ENCODE measurements around the gene MBD6. TPM values are rescaled to one million over a fixed set of nuclear protein-coding genes. Genes with fewer than 3 reads are reported as not detected.
A peak's percentile ranks its signal among the peaks of the same experiment; 100 is the strongest.
"Not testable (repeated sequence)": the region's sequence is repeated elsewhere in the genome, so short reads cannot be mapped to it uniquely, and the experiment has no call there.

MBD6 gene
- total RNA-seq, 4 donors from 2014 or later, result 14.9 to 138 (median 17.1) TPM

DNA sequence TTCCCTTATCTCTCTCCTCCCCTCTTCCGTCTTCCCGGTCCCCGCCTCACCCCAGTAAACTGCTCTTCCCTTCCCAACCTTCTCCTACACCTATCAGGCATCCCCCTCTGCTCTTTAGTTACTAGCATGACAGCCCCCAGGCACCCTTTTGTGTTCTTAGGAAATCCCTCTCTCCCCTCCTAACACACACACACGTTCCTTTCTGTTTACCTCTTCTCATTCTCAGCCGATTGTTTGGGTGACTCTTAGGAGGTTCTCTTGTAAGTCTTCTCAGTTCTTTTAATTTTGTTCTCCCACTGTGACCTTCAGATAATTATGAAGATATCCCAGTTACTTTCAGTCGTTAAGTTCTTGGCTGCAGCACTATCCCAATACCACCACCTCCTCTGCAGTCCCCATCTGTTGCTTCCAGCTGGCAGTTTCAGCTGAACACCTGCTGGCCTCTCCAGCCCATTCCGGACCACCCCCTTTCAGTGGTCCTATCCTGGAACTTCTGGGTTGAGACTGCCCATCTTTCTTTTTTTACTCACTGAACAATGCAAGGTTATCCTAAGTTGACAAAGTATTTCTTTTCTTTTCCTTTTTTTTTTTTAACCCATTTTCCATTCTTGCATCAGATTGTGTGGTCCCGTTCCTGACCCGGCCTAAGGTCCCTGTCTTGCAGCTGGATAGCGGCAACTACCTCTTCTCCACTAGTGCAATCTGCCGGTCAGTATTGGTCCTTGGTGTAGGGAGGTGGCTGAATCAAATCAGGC lies 34.0 kb upstream of the MBD6 start:
- no peaks in the 10 kb centered on the region for H3K27me3 ChIP-seq
- peaks cover 0 to 6% of the 10 kb centered on the region in 2 donors for H3K4me1 ChIP-seq
- TF ChIP-seq POLR2A (IDR thresholded peaks at IDR 0.05), result no peak
- TF ChIP-seq, protein P1, sequence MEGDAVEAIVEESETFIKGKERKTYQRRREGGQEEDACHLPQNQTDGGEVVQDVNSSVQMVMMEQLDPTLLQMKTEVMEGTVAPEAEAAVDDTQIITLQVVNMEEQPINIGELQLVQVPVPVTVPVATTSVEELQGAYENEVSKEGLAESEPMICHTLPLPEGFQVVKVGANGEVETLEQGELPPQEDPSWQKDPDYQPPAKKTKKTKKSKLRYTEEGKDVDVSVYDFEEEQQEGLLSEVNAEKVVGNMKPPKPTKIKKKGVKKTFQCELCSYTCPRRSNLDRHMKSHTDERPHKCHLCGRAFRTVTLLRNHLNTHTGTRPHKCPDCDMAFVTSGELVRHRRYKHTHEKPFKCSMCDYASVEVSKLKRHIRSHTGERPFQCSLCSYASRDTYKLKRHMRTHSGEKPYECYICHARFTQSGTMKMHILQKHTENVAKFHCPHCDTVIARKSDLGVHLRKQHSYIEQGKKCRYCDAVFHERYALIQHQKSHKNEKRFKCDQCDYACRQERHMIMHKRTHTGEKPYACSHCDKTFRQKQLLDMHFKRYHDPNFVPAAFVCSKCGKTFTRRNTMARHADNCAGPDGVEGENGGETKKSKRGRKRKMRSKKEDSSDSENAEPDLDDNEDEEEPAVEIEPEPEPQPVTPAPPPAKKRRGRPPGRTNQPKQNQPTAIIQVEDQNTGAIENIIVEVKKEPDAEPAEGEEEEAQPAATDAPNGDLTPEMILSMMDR (IDR thresholded peaks at IDR 0.05), result no peak
- peak overlapping the region; percentile 55 to 73 for H3K4me3 ChIP-seq
- H3K27ac ChIP-seq, result peak overlapping the region; percentile 61 to 74
- no peak for DNase-seq
- H3K9me3 ChIP-seq, result no peaks in the 10 kb centered on the region
- H3K36me3 ChIP-seq, result no peaks in the 10 kb centered on the region
- intact Hi-C loops (cut with DNase I; ENCODE audit: low total_unique reads), result no loop called here

DNA sequence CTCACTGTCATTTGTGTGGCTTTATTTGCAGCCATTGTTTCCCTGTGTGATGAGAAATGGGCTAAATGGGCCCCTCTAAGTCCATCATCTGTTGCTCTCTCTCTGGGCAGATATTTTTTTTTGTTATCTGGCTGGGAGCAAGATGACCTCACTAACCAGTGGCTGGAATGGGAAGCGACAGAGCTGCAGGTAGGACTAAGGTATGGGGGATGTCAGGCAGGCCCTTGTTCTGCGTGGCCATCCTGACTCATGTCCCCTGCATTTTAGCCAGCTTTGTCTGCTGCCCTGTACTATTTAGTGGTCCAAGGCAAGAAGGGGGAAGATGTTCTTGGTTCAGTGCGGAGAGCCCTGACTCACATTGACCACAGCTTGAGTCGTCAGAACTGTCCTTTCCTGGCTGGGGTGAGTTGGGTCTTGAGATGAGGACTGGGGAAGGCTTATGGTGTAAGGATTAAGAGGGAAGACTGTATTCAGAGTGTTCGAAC lies 33.4 kb upstream of the MBD6 start:
- Histone ChIP-seq H3K4me3 (peak overlapping the region in 1 of 2 donors; percentile 55), H3K27me3 (no peaks in the 10 kb centered on the region), H3K9me3 (no peaks in the 10 kb centered on the region), H3K36me3 (no peaks in the 10 kb centered on the region), H3K27ac (no peak overlapping the region), H3K4me1 (peaks cover 0 to 6% of the 10 kb centered on the region in 2 donors)
- no peak for DNase-seq
- intact Hi-C loops (cut with DNase I; ENCODE audit: low total_unique reads), result no loop called here
- TF ChIP-seq POLR2A (IDR thresholded peaks at IDR 0.05), result no peak
- TF ChIP-seq, protein P1 (IDR thresholded peaks at IDR 0.05), result no peak

DNA sequence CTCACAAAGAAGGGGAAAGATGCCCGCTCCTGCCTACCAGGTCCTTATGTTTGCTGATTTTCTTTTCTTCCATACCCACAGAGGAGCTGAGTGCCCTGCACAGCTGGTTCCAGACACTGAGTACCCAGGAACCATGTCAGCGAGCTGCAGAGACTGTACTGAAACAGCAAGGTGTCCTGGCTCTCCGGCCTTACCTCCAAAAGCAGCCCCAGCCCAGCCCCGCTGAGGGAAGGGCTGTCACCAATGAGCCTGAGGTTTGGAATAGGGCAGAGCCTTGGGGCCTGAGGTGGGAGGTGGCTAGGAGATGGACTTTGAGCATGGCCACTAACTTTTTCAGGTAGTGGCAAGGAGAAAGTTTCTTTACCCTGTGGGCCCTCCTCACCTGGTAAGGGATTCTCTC lies 32.5 kb upstream of the MBD6 start:
- Histone ChIP-seq H3K27me3 (no peaks in the 10 kb centered on the region), H3K36me3 (no peaks in the 10 kb centered on the region), H3K4me3 (no peak overlapping the region), H3K4me1 (peaks cover 0 to 6% of the 10 kb centered on the region in 2 donors), H3K27ac (no peak overlapping the region), H3K9me3 (no peaks in the 10 kb centered on the region)
- intact Hi-C loops (cut with DNase I; ENCODE audit: low total_unique reads), result no loop called here
- DNase-seq, result no peak
- TF ChIP-seq POLR2A (IDR thresholded peaks at IDR 0.05), result no peak
- TF ChIP-seq, protein P1 (IDR thresholded peaks at IDR 0.05), result no peak

DNA sequence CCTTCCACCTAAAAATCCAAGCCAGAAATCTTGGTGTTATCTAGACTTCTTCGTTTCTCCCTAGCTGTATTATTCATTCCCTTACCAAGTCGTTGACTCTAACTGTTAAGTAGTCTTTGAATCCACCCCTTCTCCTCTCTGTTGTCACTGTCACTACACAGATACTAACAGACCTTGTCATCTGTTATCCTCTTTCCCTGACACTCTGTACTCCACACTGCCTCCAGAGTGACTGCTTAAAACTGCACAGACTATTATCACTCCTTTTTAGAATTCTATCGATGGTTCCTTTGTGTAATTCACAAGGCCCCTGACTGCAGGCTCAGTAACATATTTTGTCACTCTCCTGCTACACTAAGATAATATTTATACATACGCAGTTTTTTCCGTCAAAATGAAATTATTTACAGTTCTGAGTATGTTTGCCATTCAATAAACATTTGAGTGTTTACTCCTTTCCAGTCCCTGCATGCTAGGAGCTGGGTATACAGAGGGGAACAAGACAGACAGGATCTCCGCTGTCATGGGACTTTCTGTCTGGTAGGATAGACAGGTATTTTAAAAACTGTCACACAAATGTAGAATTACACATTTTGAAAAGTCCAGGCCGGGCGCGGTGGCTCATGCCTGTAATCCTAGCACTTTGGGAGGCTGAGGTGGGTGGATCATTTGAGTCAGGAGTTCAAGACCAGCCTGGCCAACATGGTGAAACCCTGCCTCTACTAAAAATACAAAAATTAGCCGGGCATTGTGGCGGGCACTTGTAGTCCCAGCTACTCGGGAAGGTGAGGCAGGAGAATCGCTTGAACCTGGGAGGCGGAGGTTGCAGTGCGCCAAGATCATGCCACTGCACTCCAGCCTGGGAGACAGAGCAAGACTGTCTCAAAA lies 31.0 kb upstream of the MBD6 start:
- Histone ChIP-seq H3K27me3 (no peaks in the 10 kb centered on the region), H3K27ac (no peak overlapping the region), H3K4me3 (no peak overlapping the region), H3K9me3 (no peaks in the 10 kb centered on the region), H3K4me1 (peaks cover 0 to 6% of the 10 kb centered on the region in 2 donors), H3K36me3 (no peaks in the 10 kb centered on the region)
- TF ChIP-seq, protein P1 (IDR thresholded peaks at IDR 0.05), result no peak
- TF ChIP-seq POLR2A (IDR thresholded peaks at IDR 0.05), result no peak
- DNase-seq, result no peak
- intact Hi-C loops (cut with DNase I; ENCODE audit: low total_unique reads), result no loop called here

DNA sequence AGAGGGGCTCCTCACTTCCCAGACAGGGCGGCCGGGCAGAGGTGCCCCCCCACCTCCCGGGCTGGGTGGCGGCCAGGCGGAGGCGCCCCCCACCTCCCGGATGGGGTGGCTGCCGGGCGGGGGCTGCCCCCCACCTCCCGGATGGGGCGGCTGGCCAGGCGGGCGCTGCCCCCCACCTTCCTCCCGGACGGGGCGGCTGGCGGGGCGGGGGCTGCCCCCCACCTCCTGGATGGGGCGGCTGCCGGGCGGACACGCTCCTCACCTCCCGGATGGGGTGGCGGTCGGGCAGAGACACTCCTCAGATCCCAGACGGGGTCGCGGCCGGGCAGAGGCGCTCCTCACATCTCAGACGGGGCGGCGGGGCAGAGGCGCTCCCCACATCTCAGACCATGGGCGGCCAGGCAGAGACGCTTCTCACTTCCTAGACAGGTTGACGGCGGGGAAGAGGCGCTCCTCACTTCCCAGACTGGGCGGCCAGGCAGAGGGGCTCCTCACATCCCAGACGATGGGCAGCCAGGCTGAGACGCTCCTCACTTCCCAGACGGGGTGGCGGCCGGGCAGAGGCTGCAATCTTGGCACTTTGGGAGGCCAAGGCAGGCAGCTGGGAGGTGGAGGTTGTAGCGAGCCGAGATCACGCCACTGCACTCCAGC lies 27.4 kb upstream of the MBD6 start:
- H3K27me3 ChIP-seq; H3K27ac ChIP-seq; H3K4me3 ChIP-seq; H3K4me1 ChIP-seq; H3K9me3 ChIP-seq; DNase-seq; intact Hi-C loops (cut with DNase I; ENCODE audit: low total_unique reads); H3K36me3 ChIP-seq: not testable (repeated sequence)

Measured in uterus (tissue), 4 donors.